ENCODE measurements around the gene E2F1. TPM values are rescaled to one million over a fixed set of nuclear protein-coding genes. Genes with fewer than 3 reads are reported as not detected.

E2F1 gene
- polyA plus RNA-seq, 4 donors, result 2.2 to 10.9 (median 4.6) TPM

DNA sequence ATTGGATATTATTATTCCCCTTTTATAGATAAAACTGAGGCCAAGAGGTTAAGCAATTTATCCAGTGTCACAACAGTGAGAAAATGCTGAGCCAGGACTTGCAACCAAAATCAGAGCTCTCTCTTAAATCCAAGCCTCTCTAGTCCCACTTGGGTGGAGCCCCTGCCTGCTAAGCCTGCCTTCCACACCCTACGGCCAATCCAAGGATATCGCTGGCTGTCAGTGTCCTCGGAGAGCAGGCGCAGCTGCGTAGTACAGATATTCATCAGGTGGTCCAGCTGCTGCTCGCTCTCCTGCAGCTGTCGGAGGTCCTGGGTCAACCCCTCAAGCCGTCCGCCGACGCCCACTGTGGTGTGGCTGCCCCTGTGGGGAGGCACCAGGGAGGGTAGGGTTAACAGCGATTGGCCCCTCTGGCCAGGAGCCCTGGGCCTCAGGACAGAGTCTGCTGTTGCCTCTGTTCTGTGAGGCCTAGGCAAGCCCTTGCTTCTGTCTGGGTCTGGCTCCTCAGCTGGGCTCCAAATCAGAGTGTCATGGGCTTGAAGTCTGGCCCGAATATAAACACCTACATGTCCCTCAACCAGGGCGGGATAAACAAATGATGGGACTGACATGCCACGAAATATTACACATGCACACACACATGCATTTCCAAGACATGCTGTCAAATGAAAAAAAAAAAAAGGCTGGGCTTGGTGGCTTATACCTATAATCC, 8.0 kb downstream of the E2F1 start:
- 78 to 93% (median 90%) methylated on average over 15 of the region's 15 CpGs for WGBS, 3 donors
- FAIRE-seq (no peak), DNase-seq (no peak)
- Histone ChIP-seq H3K4me3 (ENCODE audit: low read depth in 1 of 3, low read length in 3 of 3) (no peak overlapping the region), H3K36me3 (ENCODE audit: control insufficient read depth in 3 of 3, insufficient read depth in 2 of 3, low read depth in 1 of 3, low read length in 3 of 3) (peaks cover 0 to 43% (median 0%) of the 10 kb centered on the region in 3 donors), H3K9me3 (ENCODE audit: control insufficient read depth in 2 of 2, insufficient read depth in 1 of 2, low read depth in 1 of 2, low read length in 1 of 2) (no peaks in the 10 kb centered on the region), H3K4me1 (ENCODE audit: control insufficient read depth in 3 of 3, insufficient read depth in 2 of 3, low read depth in 1 of 3, low read length in 2 of 3) (peaks cover 3 to 24% (median 5%) of the 10 kb centered on the region in 3 donors), H3K27ac (ENCODE audit: low read depth in 1 of 3, low read length in 2 of 3) (no peak overlapping the region), H3K27me3 (ENCODE audit: control insufficient read depth in 3 of 3, insufficient read depth in 3 of 3, low read length in 3 of 3) (no peaks in the 10 kb centered on the region)

DNA sequence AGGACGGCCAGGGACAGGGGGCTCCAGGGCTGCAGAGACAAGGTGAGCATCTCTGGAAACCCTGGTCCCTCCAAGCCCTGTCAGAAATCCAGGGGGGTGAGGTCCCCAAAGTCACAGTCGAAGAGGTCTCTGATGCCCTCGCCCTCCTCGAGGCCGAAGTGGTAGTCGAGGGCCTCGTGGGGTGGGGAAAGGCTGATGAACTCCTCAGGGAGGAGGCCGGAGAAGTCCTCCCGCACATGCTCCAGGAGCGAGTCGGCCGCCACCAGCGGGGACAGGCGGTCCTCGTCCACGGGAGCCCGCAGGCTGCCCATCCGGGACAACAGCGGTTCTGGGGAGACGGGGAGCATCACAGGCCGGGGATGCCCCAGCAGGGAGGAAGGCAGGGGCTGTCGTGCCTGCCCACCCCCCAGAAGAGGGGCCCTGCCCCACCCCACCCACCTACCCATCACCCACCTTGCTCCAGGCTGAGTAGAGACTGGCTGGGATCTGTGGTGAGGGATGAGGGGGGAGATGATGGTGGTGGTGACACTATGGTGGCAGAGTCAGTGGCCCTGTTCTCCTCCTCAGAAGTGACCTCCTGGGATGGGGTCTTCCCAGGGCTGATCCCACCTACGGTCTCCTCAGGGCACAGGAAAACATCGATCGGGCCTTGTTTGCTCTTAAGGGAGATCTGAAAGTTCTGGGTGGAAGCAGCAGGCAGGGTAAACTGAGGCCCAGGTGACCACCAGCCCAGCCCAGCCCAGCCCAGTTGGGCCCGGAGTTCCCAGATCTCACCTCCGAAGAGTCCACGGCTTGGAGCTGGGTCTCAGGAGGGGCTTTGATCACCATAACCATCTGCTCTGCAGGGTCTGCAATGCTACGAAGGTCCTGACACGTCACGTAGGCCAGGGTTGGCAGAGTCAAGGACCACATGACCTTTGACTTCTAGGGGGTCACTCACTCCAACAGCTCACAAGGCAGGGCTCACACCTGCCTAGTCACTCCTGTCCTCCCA, 9.2 kb downstream of the E2F1 start:
- Histone ChIP-seq H3K27me3 (ENCODE audit: control insufficient read depth in 3 of 3, insufficient read depth in 3 of 3, low read length in 3 of 3) (no peaks in the 10 kb centered on the region), H3K9me3 (ENCODE audit: control insufficient read depth in 2 of 2, insufficient read depth in 1 of 2, low read depth in 1 of 2, low read length in 1 of 2) (no peaks in the 10 kb centered on the region), H3K27ac (ENCODE audit: low read depth in 1 of 3, low read length in 2 of 3) (peak overlapping the region in 1 of 3 donors; percentile 5), H3K4me3 (ENCODE audit: low read depth in 1 of 3, low read length in 3 of 3) (no peak overlapping the region), H3K4me1 (ENCODE audit: control insufficient read depth in 3 of 3, insufficient read depth in 2 of 3, low read depth in 1 of 3, low read length in 2 of 3) (peaks cover 3 to 32% (median 5%) of the 10 kb centered on the region in 3 donors), H3K36me3 (ENCODE audit: control insufficient read depth in 3 of 3, insufficient read depth in 2 of 3, low read depth in 1 of 3, low read length in 3 of 3) (peaks cover 0 to 45% (median 0%) of the 10 kb centered on the region in 3 donors)
- no peak for DNase-seq
- FAIRE-seq, result no peak
- WGBS, 3 donors, result 93 to 97% (median 96%) methylated on average over 30 to 31 of the region's 31 CpGs

DNA sequence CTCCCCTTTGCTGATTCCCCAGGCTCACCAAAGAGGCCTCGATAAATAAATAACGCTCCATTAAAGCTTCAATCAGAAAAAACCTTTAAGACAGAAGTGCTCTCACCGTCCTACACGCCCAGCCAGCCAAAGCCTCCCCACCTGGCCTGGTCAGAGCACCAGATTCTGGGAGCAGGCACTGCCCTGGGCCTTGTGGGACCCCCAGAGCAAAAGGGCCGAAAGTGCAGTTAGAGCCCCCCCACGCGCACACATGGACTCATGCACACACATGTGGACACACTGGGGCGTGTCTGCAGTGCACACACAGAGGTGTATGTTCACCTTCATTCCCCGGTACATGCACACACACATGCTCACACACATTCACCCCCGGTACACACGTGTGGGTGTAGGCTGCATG, 10.1 kb downstream of the E2F1 start:
- H3K4me1 ChIP-seq (ENCODE audit: control insufficient read depth in 3 of 3, insufficient read depth in 2 of 3, low read depth in 1 of 3, low read length in 2 of 3), result peaks cover 3 to 32% (median 5%) of the 10 kb centered on the region in 3 donors
- H3K4me3 ChIP-seq (ENCODE audit: low read depth in 1 of 3, low read length in 3 of 3), result no peak overlapping the region
- DNase-seq (no peak), FAIRE-seq (no peak)
- no peaks in the 10 kb centered on the region for H3K27me3 ChIP-seq (ENCODE audit: control insufficient read depth in 3 of 3, insufficient read depth in 3 of 3, low read length in 3 of 3)
- H3K9me3 ChIP-seq (ENCODE audit: control insufficient read depth in 2 of 2, insufficient read depth in 1 of 2, low read depth in 1 of 2, low read length in 1 of 2), result no peaks in the 10 kb centered on the region
- peak overlapping the region in 1 of 3 donors; percentile 76 for H3K27ac ChIP-seq (ENCODE audit: low read depth in 1 of 3, low read length in 2 of 3)
- H3K36me3 ChIP-seq (ENCODE audit: control insufficient read depth in 3 of 3, insufficient read depth in 2 of 3, low read depth in 1 of 3, low read length in 3 of 3), result peaks cover 0 to 52% (median 0%) of the 10 kb centered on the region in 3 donors
- 84 to 91% (median 90%) methylated on average over 11 of the region's 11 CpGs for WGBS, 3 donors

DNA sequence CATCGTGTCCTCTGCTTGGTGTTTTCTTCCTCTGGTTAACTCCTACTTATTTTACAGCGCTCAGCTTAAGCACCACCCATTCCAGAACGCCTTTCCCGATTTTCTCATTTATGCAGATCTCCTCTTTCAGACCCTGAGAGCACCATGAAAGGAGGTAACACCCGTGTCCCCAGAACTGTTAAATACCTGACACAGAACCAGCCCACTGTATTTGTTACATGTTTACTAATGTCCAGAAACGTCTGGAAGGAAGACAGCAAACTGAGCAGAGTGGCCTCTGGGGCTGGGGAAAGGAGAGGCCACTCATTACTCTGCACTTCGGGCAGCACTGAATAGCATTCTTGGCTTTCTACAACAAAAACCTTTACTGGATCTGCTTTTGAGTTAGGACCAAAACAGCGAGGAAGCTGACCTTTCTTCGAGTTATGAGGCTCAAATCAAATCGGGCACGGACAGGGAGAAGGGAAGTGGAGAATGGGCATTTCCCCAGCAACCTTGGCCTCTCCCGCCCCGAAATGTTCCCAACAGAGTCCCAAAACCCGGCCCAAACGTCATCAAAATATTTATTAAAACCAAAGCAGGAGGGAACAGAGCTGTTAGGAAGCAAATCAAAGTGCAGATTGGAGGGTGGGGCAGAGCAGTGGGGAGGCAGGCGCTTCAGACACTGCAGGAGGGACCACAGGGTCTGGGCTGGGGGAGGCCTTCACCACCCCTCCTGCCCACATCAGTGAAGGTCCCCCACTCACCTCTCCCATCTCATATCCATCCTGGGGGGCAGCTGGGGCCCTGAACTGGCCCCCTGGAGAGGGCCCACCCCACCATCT, 10.8 kb downstream of the E2F1 start:
- Histone ChIP-seq H3K4me1 (ENCODE audit: control insufficient read depth in 3 of 3, insufficient read depth in 2 of 3, low read depth in 1 of 3, low read length in 2 of 3) (peaks cover 3 to 32% (median 5%) of the 10 kb centered on the region in 3 donors), H3K4me3 (ENCODE audit: low read depth in 1 of 3, low read length in 3 of 3) (peak overlapping the region in 2 of 3 donors; percentile 58 to 86), H3K27me3 (ENCODE audit: control insufficient read depth in 3 of 3, insufficient read depth in 3 of 3, low read length in 3 of 3) (no peaks in the 10 kb centered on the region), H3K27ac (ENCODE audit: low read depth in 1 of 3, low read length in 2 of 3) (peak overlapping the region; percentile 70 to 86 (median 76)), H3K36me3 (ENCODE audit: control insufficient read depth in 3 of 3, insufficient read depth in 2 of 3, low read depth in 1 of 3, low read length in 3 of 3) (peaks cover 0 to 57% (median 0%) of the 10 kb centered on the region in 3 donors), H3K9me3 (ENCODE audit: control insufficient read depth in 2 of 2, insufficient read depth in 1 of 2, low read depth in 1 of 2, low read length in 1 of 2) (no peaks in the 10 kb centered on the region)
- DNase-seq (peak in 1 of 2 donors; percentile 27), FAIRE-seq (no peak)
- WGBS, 3 donors, result 30 to 44% (median 37%) methylated on average over 16 of the region's 16 CpGs

DNA sequence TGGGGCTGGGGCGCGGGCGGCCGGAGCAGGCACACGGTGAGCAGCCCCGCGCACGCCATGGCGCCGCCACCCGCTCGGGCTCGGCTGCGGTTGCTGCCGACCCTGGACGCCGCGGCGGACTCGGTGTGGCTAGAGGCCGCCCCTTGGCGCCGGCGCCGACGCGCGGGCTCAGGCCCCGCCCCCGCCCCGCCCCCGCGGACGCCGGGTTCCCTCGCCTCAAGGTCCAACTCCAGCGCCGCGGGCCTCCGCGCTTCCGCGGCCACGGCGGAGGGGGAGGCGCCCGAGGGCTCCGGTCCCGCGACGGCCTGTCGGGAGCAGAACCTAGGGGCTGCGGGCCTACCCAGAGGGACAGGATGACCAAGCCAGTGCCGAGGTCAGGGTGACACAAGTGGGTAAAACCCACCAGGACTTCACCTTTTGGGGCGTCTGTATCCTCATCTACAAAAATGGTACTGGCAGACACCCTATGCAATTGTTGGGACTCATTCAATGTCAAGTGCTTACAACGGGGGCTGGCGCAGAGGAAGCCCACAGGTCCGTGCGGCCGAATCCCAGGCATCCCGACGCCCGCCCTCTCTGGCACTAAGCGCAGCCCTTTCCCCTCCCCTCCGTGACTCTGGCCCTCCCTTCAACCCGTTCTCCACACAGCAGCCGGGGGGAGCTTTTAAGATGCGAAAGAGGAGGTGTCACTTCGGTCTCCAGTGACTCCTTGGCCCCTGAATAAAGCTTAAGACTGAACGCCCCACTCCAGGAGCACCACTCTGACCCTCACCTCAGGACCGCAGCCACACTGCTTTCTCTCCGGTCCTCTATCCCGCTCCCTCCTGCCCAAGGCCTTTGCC, 11.7 kb downstream of the E2F1 start, which contains the start of gene NECAB3:
NECAB3 (minus strand) TSS at position 135 of the 842 bp plus-strand sequence; CDS start at position 59, 76 bp downstream.
- FAIRE-seq (no peak), DNase-seq (peak; percentile 85 to 95)
- no peaks in the 10 kb centered on the region for H3K27me3 ChIP-seq (ENCODE audit: control insufficient read depth in 3 of 3, insufficient read depth in 3 of 3, low read length in 3 of 3)
- H3K36me3 ChIP-seq (ENCODE audit: control insufficient read depth in 3 of 3, insufficient read depth in 2 of 3, low read depth in 1 of 3, low read length in 3 of 3), result peaks cover 0 to 58% (median 5%) of the 10 kb centered on the region in 3 donors
- H3K9me3 ChIP-seq (ENCODE audit: control insufficient read depth in 2 of 2, insufficient read depth in 1 of 2, low read depth in 1 of 2, low read length in 1 of 2), result no peaks in the 10 kb centered on the region
- peaks cover 3 to 32% (median 5%) of the 10 kb centered on the region in 3 donors for H3K4me1 ChIP-seq (ENCODE audit: control insufficient read depth in 3 of 3, insufficient read depth in 2 of 3, low read depth in 1 of 3, low read length in 2 of 3)
- peak within 1 kb of the TSS; percentile 68 to 86 (median 68) for H3K4me3 ChIP-seq (ENCODE audit: low read depth in 1 of 3, low read length in 3 of 3)
- WGBS, 3 donors, result 4 to 5% (median 5%) methylated on average over 28 to 73 of the region's 73 CpGs
- peak within 1 kb of the TSS; percentile 70 to 86 (median 76) for H3K27ac ChIP-seq (ENCODE audit: low read depth in 1 of 3, low read length in 2 of 3)

DNA sequence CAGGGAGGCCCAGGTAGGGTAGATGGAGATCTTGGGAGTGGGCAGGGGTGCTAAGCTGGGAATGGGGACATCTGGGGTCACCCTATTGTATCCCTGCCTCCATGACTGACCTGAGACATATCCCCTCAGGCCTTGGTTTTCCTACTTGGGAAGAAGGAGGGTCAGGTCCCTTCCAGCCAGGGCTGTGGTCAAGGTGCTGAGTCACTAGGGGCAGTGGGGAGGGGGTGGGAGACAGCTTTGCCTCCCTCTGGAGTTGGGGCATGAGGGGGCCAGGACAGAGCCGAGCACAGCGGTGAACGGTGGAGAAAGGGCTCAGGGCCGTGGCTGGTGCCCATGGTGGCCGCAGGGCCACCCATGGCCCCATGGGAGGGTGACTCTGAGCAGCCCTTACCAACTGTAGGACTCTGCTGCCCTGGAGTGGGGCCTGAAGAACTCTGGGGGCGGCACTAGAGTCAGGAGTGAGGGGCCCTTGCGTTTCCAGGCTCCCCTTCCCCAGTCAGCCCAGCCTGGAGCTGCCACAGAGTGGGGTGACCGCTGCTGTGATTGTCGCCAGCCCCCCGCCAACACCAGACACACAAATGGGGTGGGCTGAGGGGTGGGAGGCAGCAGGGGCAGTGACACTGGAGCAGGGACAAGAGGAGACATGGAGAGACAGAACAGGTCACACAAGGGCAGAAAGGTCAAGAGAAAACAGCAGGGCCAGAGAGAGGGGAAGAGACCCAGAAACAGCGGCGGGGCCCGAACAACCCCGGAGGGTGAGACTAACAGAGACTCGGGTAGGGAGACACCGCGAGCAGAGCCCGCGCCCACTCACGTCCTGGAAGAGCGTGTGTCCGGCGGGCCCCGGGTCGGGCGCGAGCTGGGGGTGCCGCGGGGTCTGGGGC, 12.5 kb downstream of the E2F1 start:
- Histone ChIP-seq H3K27me3 (ENCODE audit: control insufficient read depth in 3 of 3, insufficient read depth in 3 of 3, low read length in 3 of 3) (no peaks in the 10 kb centered on the region), H3K4me3 (ENCODE audit: low read depth in 1 of 3, low read length in 3 of 3) (peak overlapping the region; percentile 68 to 86 (median 68)), H3K27ac (ENCODE audit: low read depth in 1 of 3, low read length in 2 of 3) (peak overlapping the region; percentile 21 to 61 (median 42)), H3K36me3 (ENCODE audit: control insufficient read depth in 3 of 3, insufficient read depth in 2 of 3, low read depth in 1 of 3, low read length in 3 of 3) (peaks cover 0 to 59% (median 5%) of the 10 kb centered on the region in 3 donors), H3K4me1 (ENCODE audit: control insufficient read depth in 3 of 3, insufficient read depth in 2 of 3, low read depth in 1 of 3, low read length in 2 of 3) (peaks cover 3 to 30% (median 5%) of the 10 kb centered on the region in 3 donors), H3K9me3 (ENCODE audit: control insufficient read depth in 2 of 2, insufficient read depth in 1 of 2, low read depth in 1 of 2, low read length in 1 of 2) (no peaks in the 10 kb centered on the region)
- DNase-seq (no peak), FAIRE-seq (no peak)
- WGBS, 3 donors, result 7 to 19% (median 9%) methylated on average over 22 to 29 of the region's 29 CpGs

DNA sequence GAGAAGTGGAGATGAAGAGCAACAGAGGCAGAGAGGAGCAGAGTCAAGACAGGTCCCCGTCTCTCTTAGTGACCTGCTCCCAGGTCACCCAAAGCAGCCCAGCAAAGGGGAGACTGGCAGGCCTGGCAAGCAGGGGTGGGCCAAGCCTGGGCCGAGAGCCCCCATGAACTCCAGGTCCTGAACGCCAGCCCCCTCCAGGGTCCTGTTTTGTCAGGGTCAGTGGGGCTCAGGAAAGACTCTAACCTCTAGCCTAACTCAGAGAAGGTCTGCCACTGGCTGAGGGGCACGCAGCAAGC, 13.1 kb downstream of the E2F1 start:
- H3K4me1 ChIP-seq (ENCODE audit: control insufficient read depth in 3 of 3, insufficient read depth in 2 of 3, low read depth in 1 of 3, low read length in 2 of 3), result peaks cover 3 to 28% (median 5%) of the 10 kb centered on the region in 3 donors
- DNase-seq, result no peak
- H3K27ac ChIP-seq (ENCODE audit: low read depth in 1 of 3, low read length in 2 of 3), result no peak overlapping the region
- H3K36me3 ChIP-seq (ENCODE audit: control insufficient read depth in 3 of 3, insufficient read depth in 2 of 3, low read depth in 1 of 3, low read length in 3 of 3), result peaks cover 0 to 61% (median 5%) of the 10 kb centered on the region in 3 donors
- 16 to 68% (median 54%) methylated on average over 4 of the region's 4 CpGs for WGBS, 3 donors
- peak overlapping the region; percentile 68 to 86 (median 68) for H3K4me3 ChIP-seq (ENCODE audit: low read depth in 1 of 3, low read length in 3 of 3)
- no peak for FAIRE-seq
- H3K27me3 ChIP-seq (ENCODE audit: control insufficient read depth in 3 of 3, insufficient read depth in 3 of 3, low read length in 3 of 3), result no peaks in the 10 kb centered on the region
- no peaks in the 10 kb centered on the region for H3K9me3 ChIP-seq (ENCODE audit: control insufficient read depth in 2 of 2, insufficient read depth in 1 of 2, low read depth in 1 of 2, low read length in 1 of 2)
